GM15510 (cell line): Measurements from ENCODE around the gene CSNK1A1.

Experiments
- POLR2A ChIP-seq: IDR thresholded peaks from 3 replicates; pipeline ENCODE4 v1.6.1; 2011; ENCODE audit warnings: borderline replicate concordance; ENCODE audit not compliant: insufficient read length; ENCODE audit errors: extremely low read depth

The CSNK1A1 gene

GRCh38 chr5:149549461-149550267, 1.6 kb downstream of the CSNK1A1 start:
- TF ChIP-seq POLR2A = no peak

- TF ChIP-seq POLR2A = no peak
These were observed 4.3 kb downstream of the CSNK1A1 start for GRCh38 chr5:149546974-149547373.

GRCh38 chr5:149545327-149545726, 5.9 kb downstream of the CSNK1A1 start:
- no peak for TF ChIP-seq POLR2A

DNA sequence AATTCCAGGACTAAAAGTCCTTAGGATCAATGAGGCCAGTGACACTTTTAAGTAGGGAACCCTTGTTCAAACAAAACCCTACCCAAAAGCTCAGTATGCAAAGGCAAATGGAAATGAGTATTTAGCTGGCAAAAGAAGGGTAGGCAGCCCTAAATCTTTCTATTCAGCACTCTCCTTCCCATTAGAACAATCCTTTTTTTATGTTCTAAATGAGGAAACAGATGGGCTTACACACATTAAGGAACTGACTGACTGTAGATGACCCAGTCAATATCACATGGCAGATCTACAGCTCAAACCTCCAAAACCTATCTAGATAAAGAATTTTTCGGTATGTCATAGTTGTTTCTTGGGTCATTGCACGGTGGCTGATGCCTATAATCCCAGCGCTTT, 7.2 kb downstream of the CSNK1A1 start:
- no peak for TF ChIP-seq POLR2A

DNA sequence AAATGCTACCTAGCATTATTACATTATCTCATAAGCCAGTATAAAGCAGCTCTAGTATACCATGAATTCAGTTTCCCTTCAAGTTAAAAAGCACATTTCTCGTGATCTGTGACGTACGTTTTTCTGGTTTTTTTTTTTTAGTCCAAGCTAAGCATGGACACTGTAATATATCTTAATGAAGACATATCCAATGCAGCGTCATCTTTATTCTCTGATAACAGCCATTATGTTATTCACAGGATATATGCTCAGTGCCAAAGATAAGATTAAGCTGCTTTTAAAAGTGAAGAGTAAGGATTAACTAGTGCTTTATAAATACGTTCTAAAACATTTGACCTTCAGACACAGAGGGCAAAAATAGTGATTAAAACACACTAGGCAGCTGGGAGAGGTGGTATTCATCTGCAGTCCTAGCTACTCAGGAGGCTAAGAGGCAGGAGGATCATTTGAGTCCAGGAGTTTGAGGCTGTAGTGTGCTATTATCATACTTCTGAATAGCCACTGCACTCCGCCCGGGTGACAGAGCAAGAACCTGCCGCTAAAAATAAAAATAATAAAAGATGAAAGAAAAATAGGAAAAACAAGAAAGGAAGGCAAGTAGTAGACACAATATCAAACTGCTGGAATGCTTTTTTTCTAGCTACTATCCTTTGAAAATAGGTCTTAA, 7.7 kb downstream of the CSNK1A1 start:
- TF ChIP-seq POLR2A = no peak

GRCh38 chr5:149541893-149542292, 9.3 kb downstream of the CSNK1A1 start:
- TF ChIP-seq POLR2A = no peak

DNA sequence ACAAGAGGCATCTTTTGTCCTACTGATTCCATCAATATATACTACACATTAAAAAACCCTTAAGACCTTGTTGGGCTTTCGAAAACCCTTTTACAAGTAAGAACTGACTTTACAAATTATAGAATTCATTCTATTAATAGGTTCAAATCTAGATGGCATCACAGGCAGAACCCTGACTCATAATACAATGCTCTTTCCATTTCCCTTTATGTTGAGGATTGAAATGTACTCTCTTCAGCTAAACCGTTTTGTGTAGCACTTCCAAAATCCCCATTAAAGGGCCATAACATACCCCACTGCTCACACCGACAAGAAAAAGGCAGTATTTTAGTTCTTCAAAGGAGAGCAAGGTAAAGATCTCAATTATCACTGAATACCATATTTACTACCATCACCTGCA, 11.2 kb downstream of the CSNK1A1 start:
- no peak for TF ChIP-seq POLR2A

DNA sequence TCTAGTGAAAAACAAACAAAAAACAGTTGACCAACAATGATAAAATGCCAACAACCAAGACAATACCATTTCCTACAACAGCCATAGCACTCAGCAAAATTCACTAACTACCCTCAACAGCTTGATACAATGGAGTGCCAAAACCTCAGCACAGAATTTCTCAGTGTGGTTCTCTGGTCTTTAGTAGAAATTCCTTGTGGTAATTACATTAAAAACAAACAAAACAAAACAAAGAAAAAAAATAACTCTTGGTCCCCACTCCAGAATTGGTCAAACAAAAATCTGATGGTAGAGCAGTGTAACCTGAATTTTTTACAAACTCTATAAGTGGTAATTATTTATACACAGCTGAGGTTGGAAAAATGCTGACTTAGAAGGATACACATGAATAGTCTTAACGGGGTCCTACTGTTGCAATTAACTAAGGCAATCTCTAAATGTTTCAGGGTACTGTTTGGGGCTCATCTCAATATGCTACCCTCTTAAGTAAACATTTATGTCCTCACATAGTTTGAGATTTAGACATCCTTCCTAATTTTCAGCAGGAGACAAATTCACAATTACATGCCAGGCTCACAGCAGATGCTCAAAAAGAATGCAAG, 13.8 kb downstream of the CSNK1A1 start:
- no peak for TF ChIP-seq POLR2A

- no peak for TF ChIP-seq POLR2A
These were observed 18.8 kb downstream of the CSNK1A1 start for GRCh38 chr5:149532413-149532812.

DNA sequence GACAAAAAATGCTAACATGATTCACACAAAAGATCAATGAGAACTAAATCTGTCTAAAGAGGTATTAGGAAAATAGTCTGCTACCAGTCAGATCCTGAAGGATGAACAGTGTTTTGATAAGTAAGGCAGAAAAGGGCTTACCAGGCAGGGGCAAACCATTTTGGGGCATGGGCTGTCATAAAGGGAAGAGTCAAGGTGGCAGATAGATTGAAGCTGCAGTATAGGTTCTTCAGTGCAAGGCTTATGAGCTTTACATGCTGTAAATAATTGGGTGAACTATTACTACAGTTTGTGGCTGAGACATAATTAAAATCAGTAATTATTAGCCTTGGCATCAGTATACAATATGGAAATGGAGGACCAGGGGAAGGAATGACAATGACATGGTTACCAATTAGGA, 21.8 kb downstream of the CSNK1A1 start:
- no peak for TF ChIP-seq POLR2A

GRCh38 chr5:149528281-149529060, 22.8 kb downstream of the CSNK1A1 start:
- no peak for TF ChIP-seq POLR2A

DNA sequence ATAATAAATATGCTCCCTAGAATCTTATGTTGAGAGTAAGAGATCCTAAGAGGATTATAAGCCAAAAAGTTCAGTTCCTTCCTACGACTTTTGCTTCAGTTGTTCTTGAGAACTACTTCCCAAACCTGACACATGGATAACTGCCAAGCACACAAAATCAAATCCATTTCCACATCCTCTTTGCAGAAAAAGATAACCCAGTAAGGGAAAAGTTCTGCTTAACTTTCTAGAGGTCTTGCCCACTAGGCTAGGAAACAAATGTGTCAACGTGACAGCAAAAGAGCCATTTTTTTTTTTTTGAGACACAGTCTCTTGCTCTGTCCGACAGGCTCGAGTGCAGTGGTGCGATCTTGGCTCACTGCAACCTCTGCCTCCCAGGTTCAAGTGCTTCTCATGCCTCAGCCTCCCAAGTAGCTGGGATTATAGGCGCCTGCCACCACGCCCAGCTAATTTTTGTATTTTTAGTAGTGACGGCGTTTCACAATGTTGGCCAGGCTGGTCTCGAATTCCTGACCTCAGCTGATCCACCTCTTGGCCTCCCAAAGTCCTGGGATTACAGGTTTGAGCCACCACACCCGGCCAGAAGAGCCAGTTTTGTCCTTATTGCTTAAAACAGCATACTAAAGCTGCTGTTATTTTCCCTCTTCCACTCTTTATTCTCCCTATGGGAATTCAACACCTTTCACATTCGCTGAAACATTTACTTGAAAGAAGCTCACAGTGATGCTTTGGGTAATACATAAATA, 24.2 kb downstream of the CSNK1A1 start:
- no peak for TF ChIP-seq POLR2A

GRCh38 chr5:149521739-149522685, 29.2 kb downstream of the CSNK1A1 start:
- TF ChIP-seq POLR2A = no peak

- no peak for TF ChIP-seq POLR2A
These were observed 31.6 kb downstream of the CSNK1A1 start for GRCh38 chr5:149519601-149520000.

GRCh38 chr5:149518620-149519019, 32.6 kb downstream of the CSNK1A1 start:
- TF ChIP-seq POLR2A = no peak
